ENCODE measurements around the gene PCNX2.

- TF ChIP-seq ZNF274 (IDR thresholded peaks at IDR 0.05; ENCODE audit: low read depth, low read length) (no peak), YY1 (IDR thresholded peaks at IDR 0.05; ENCODE audit: insufficient read depth, insufficient read length) (no peak)
These were observed 311.5 kb downstream of the PCNX2 start for GRCh38 chr1:232983817-232984567.
